GM19025 (cell line): ENCODE measurements around the gene GNB5.
"Not testable (repeated sequence)": the region's sequence is repeated elsewhere in the genome, so short reads cannot be mapped to it uniquely, and the experiment has no call there.

Source experiments
- ATAC-seq: cut with Tn5 transposase; IDR thresholded peaks from one replicate; pipeline ENCODE4 v1.9.1; 2021; ENCODE audit warnings: mild to moderate bottlenecking, low read depth, moderate library complexity; ENCODE audit not compliant: unreplicated experiment

GNB5 gene

GRCh38 chr15:52191207-52191606, at the start of gene GNB5:
Gene GNB5 (minus strand): TSS chr15:52191392. CDS start chr15:52184676, 6,716 bp downstream.
- ATAC-seq, result no peak

GRCh38 chr15:52240166-52240565, 49.0 kb upstream of the GNB5 start:
- ATAC-seq, result no peak

- not testable (repeated sequence) for ATAC-seq
These were observed 47.9 kb upstream of the GNB5 start for GRCh38 chr15:52238989-52239525.

GRCh38 chr15:52238149-52238548, 47.0 kb upstream of the GNB5 start:
- ATAC-seq, result no peak

GRCh38 chr15:52236013-52236412, 44.8 kb upstream of the GNB5 start:
- ATAC-seq, result no peak

GRCh38 chr15:52234596-52235541, 43.7 kb upstream of the GNB5 start:
- no peak for ATAC-seq

- no peak for ATAC-seq
These were observed 42.2 kb upstream of the GNB5 start for GRCh38 chr15:52233405-52233804.

GRCh38 chr15:52232327-52232726, 41.1 kb upstream of the GNB5 start:
- peak; percentile 48 for ATAC-seq

GRCh38 chr15:52230073-52230472, 38.9 kb upstream of the GNB5 start:
- no peak for ATAC-seq

- no peak for ATAC-seq
These were observed 37.7 kb upstream of the GNB5 start for GRCh38 chr15:52228921-52229320.

- ATAC-seq, result peak; percentile 75
These were observed 36.3 kb upstream of the GNB5 start for GRCh38 chr15:52227456-52227855.

- no peak for ATAC-seq
These were observed 34.0 kb upstream of the GNB5 start for GRCh38 chr15:52225230-52225629.

- no peak for ATAC-seq
These were observed 33.0 kb upstream of the GNB5 start for GRCh38 chr15:52224211-52224610.

GRCh38 chr15:52221730-52222129, 30.5 kb upstream of the GNB5 start:
- no peak for ATAC-seq

- no peak for ATAC-seq
These were observed 29.9 kb upstream of the GNB5 start for GRCh38 chr15:52220937-52221660.

- ATAC-seq, result no peak
These were observed 29.1 kb upstream of the GNB5 start for GRCh38 chr15:52220251-52220650.

- ATAC-seq, result no peak
These were observed 27.6 kb upstream of the GNB5 start for GRCh38 chr15:52218816-52219215.

- ATAC-seq, result no peak
These were observed 27.2 kb upstream of the GNB5 start for GRCh38 chr15:52218371-52218770.

GRCh38 chr15:52217186-52217585, 26.0 kb upstream of the GNB5 start:
- no peak for ATAC-seq

GRCh38 chr15:52214553-52214952, 23.4 kb upstream of the GNB5 start:
- ATAC-seq, result no peak

- ATAC-seq, result no peak
These were observed 22.0 kb upstream of the GNB5 start for GRCh38 chr15:52213206-52213605.
